ENCODE data around the gene ABCC1.
"Not testable (repeated sequence)": the region's sequence is repeated elsewhere in the genome, so short reads cannot be mapped to it uniquely, and the experiment has no call there.

The ABCC1 gene

GRCh38 chr16:15925631-15926030 lies 23.8 kb upstream of the ABCC1 start:
- TF ChIP-seq CTCF (IDR thresholded peaks at IDR 0.05; ENCODE audit: low read depth, low read length, missing control alignments): no peak
- DNase-seq (ENCODE audit: extremely low read depth, low read depth): no peak
- H3K4me3 ChIP-seq (replicated peaks; ENCODE audit: low read depth, low read length): no peak overlapping the region

- no peak for DNase-seq (ENCODE audit: extremely low read depth, low read depth)
- no peak overlapping the region for H3K4me3 ChIP-seq (replicated peaks; ENCODE audit: low read depth, low read length)
- TF ChIP-seq CTCF (IDR thresholded peaks at IDR 0.05; ENCODE audit: low read depth, low read length, missing control alignments): no peak
Observed at GRCh38 chr16:15928261-15929104, 20.9 kb upstream of the ABCC1 start.

GRCh38 chr16:15932939-15933338 lies 16.5 kb upstream of the ABCC1 start:
- no peak overlapping the region for H3K4me3 ChIP-seq (replicated peaks; ENCODE audit: low read depth, low read length)
- no peak for TF ChIP-seq CTCF (IDR thresholded peaks at IDR 0.05; ENCODE audit: low read depth, low read length, missing control alignments)
- DNase-seq (ENCODE audit: extremely low read depth, low read depth): no peak

- no peak overlapping the region for H3K4me3 ChIP-seq (replicated peaks; ENCODE audit: low read depth, low read length)
- no peak for TF ChIP-seq CTCF (IDR thresholded peaks at IDR 0.05; ENCODE audit: low read depth, low read length, missing control alignments)
- DNase-seq (ENCODE audit: extremely low read depth, low read depth): no peak
Observed at GRCh38 chr16:15933781-15934180, 15.6 kb upstream of the ABCC1 start.

GRCh38 chr16:15934991-15935390 lies 14.4 kb upstream of the ABCC1 start:
- DNase-seq (ENCODE audit: extremely low read depth, low read depth): no peak
- no peak overlapping the region for H3K4me3 ChIP-seq (replicated peaks; ENCODE audit: low read depth, low read length)
- TF ChIP-seq CTCF (IDR thresholded peaks at IDR 0.05; ENCODE audit: low read depth, low read length, missing control alignments): no peak

GRCh38 chr16:15936809-15937208 lies 12.6 kb upstream of the ABCC1 start:
- not testable (repeated sequence) for H3K4me3 ChIP-seq (replicated peaks; ENCODE audit: low read depth, low read length); DNase-seq (ENCODE audit: extremely low read depth, low read depth)

- no peak for DNase-seq (ENCODE audit: extremely low read depth, low read depth)
- no peak overlapping the region for H3K4me3 ChIP-seq (replicated peaks; ENCODE audit: low read depth, low read length)
- TF ChIP-seq CTCF (IDR thresholded peaks at IDR 0.05; ENCODE audit: low read depth, low read length, missing control alignments): no peak
Observed at GRCh38 chr16:15942931-15943690, 6.3 kb upstream of the ABCC1 start.
